HG02763 (cell line): ENCODE results near the gene CEACAM6.
"Not testable (repeated sequence)": the region's sequence is repeated elsewhere in the genome, so short reads cannot be mapped to it uniquely, and the experiment has no call there.

ENCODE experiments used
- ATAC-seq: cut with Tn5 transposase; IDR thresholded peaks from one replicate; pipeline ENCODE4 v1.9.1; 2021; ENCODE audit warnings: mild to moderate bottlenecking, moderate library complexity; ENCODE audit not compliant: unreplicated experiment

CEACAM6 gene

DNA sequence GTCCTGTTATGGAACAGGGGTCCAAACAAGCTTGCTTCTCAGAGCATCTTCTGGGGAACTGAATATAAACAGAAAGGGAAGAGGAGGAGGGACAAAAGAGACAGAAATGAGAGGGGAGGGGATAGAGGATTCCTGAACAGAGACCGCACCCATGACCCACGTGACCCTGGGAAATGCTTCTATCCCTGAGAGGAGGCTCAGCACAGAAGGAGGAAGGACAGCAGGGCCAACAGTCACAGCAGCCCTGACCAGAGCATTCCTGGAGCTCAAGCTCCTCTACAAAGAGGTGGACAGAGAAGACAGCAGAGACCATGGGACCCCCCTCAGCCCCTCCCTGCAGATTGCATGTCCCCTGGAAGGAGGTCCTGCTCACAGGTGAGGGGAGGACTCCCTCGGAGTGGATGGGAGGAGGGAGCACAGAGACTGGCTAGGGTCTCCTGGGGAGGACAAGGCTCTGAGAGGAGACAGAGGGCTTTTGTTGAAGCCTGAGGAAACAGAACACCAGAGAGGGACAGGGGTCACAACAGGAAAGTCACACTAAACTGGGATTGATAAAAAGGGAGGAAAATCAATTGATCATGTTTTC is at the start of gene CEACAM6:
Gene CEACAM6 (plus strand): TSS at position 203 of the 586 bp plus-strand sequence. CDS start 109 bp downstream, at position 312.
- no peak for ATAC-seq

DNA sequence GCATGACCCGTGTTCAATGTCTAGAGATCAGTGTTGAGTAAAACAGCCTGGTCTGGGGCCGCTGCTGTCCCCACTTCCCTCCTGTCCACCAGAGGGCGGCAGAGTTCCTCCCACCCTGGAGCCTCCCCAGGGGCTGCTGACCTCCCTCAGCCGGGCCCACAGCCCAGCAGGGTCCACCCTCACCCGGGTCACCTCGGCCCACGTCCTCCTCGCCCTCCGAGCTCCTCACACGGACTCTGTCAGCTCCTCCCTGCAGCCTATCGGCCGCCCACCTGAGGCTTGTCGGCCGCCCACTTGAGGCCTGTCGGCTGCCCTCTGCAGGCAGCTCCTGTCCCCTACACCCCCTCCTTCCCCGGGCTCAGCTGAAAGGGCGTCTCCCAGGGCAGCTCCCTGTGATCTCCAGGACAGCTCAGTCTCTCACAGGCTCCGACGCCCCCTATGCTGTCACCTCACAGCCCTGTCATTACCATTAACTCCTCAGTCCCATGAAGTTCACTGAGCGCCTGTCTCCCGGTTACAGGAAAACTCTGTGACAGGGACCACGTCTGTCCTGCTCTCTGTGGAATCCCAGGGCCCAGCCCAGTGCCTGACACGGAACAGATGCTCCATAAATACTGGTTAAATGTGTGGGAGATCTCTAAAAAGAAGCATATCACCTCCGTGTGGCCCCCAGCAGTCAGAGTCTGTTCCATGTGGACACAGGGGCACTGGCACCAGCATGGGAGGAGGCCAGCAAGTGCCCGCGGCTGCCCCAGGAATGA is 48.4 kb upstream of the CEACAM6 start:
- no peak for ATAC-seq

- ATAC-seq: no peak
Measured at GRCh38 chr19:41707502-41707812, 47.9 kb upstream of the CEACAM6 start.

DNA sequence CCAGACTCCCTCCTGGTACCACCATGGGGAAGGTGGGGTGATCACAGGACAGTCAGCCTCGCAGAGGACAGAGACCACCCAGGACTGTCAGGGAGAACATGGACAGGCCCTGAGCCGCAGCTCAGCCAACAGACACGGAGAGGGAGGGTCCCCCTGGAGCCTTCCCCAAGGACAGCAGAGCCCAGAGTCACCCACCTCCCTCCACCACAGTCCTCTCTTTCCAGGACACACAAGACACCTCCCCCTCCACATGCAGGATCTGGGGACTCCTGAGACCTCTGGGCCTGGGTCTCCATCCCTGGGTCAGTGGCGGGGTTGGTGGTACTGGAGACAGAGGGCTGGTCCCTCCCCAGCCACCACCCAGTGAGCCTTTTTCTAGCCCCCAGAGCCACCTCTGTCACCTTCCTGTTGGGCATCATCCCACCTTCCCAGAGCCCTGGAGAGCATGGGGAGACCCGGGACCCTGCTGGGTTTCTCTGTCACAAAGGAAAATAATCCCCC is 47.4 kb upstream of the CEACAM6 start:
- ATAC-seq: no peak

DNA sequence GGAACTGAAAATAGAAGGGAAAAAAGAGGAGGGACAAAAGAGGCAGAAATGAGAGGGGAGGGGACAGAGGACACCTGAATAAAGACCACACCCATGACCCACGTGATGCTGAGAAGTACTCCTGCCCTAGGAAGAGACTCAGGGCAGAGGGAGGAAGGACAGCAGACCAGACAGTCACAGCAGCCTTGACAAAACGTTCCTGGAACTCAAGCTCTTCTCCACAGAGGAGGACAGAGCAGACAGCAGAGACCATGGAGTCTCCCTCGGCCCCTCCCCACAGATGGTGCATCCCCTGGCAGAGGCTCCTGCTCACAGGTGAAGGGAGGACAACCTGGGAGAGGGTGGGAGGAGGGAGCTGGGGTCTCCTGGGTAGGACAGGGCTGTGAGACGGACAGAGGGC is 46.8 kb upstream of the CEACAM6 start, which contains the start of gene CEACAM5:
Gene CEACAM5 (plus strand): TSS at position 146 of the 400 bp plus-strand sequence. CDS start 106 bp downstream, at position 252.
- ATAC-seq: no peak

DNA sequence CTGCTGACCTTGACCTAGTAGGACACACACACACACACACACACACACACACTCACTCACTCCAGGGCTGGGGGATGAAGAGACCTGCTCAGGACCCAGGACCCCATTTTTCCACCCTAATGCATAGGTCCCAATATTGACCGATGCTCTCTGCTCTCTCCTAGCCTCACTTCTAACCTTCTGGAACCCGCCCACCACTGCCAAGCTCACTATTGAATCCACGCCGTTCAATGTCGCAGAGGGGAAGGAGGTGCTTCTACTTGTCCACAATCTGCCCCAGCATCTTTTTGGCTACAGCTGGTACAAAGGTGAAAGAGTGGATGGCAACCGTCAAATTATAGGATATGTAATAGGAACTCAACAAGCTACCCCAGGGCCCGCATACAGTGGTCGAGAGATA is 45.8 kb upstream of the CEACAM6 start:
- not testable (repeated sequence) for ATAC-seq

DNA sequence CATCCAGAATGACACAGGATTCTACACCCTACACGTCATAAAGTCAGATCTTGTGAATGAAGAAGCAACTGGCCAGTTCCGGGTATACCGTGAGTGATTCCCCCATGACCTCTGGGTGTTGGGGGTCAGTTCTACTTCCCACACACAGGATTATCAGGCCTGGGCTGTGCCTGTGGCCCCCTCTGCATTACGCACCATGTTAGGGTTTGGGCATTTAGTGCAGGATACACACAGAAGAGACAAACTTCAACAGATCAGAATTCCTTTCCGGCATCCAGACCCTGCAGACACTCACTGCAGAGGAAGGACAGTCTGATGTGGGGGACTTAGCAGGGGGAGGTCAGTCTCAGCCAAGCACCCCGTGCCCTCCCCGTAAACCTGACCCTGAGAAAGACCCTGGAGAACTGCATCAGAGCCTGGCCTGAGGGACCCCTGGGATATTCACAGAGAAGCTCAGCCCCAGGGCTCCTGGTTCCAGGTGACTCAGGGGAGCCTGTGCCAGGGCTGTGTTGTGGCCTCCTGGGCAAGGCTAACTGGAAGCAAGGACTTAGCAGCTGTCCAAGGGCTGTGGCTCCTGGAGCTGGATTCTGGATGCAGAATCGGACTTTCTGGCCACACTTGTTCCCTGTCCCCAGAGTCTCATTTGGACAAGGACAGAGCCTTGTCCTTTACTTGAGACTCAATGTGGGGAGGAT is 45.2 kb upstream of the CEACAM6 start:
- no peak for ATAC-seq

GRCh38 chr19:41711376-41712261 is 43.7 kb upstream of the CEACAM6 start:
- ATAC-seq: no peak

DNA sequence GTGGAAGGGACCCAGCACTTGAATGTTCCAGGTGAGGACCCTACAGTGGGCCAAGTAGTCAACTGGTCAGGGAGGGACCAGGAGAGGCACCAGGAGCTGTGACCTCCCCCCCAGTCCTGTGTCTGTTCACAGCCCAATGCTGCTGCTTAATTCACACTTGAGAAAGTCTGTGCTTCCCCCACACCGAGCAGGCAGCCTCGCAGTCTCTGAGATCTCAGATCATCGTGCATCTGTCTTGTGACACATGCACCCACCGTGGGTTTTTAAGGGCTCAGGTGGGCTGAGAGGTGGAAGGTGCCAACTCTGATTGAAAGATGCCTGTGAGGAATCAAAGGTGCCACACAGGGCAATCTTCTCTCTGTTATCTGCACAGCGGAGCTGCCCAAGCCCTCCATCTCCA is 40.7 kb upstream of the CEACAM6 start:
- no peak for ATAC-seq

- no peak for ATAC-seq
Measured at GRCh38 chr19:41718761-41719160, 36.6 kb upstream of the CEACAM6 start.

GRCh38 chr19:41720103-41720502 is 35.2 kb upstream of the CEACAM6 start:
- ATAC-seq: no peak

GRCh38 chr19:41726493-41726892 is 28.8 kb upstream of the CEACAM6 start:
- no peak for ATAC-seq

DNA sequence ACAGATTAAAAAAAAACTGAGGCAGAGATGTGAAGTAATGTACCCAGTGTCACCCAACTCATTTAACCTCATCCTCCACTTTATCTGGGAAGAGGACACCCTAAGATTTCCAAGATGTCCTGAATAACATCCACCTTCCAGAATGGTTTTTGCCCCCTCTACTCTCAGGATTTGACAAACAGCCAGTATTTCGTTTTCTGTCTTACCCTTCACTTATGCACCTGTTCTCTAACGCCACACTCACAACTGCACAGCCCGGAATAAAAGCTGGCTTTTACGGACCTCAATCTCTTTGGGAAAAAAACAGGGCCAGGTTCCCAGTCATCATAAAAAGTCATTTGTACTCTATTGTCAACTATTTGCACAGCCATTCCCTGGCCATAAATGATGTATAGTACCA is 21.2 kb upstream of the CEACAM6 start:
- ATAC-seq: no peak

GRCh38 chr19:41734585-41734984 is 20.7 kb upstream of the CEACAM6 start:
- no peak for ATAC-seq

GRCh38 chr19:41735071-41735600 is 20.2 kb upstream of the CEACAM6 start:
- ATAC-seq: no peak

GRCh38 chr19:41739361-41739760 is 16.0 kb upstream of the CEACAM6 start:
- ATAC-seq: no peak

GRCh38 chr19:41740415-41741243 is 14.7 kb upstream of the CEACAM6 start:
- no peak for ATAC-seq

- ATAC-seq: no peak
Measured at GRCh38 chr19:41741244-41741554, 14.1 kb upstream of the CEACAM6 start.

DNA sequence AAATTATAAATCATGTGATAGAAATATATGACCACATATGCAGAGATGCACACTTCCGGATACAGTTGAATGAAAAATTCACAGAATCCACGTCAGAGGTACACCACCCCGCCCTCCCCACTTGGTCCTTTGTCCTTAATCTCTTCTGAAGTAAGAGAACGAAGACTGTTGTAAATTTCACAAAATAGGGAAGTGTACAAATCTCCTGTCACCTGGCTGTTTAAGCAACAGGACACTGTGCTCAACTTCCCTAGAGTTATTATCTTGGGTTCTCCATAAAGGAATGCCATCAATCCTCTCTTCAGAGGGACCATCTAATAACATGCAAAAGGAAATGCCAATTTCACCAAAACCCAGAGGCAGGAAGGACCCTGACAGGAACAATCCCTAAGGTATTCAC is 10.5 kb upstream of the CEACAM6 start:
- ATAC-seq: no peak

- no peak for ATAC-seq
Measured at GRCh38 chr19:41745756-41746155, 9.6 kb upstream of the CEACAM6 start.
